Uterus (tissue), 4 donors: ENCODE measurements around the gene CDX2. TPM values are rescaled to one million over a fixed set of nuclear protein-coding genes. Genes with fewer than 3 reads are reported as not detected.

Source experiments
- DNase-seq, 2 donors: peaks; one replicate each; pipeline ENCODE4 v3.0.0-alpha.2; 2019 to 2020
- H3K27ac ChIP-seq, 2 donors: fragments of 200-600 bp; sonication (generic); 1 replicate in 1 of 2; 2 replicates in 1 of 2; pipeline ENCODE4 v1.5.1; 2016 to 2018
- H3K27me3 ChIP-seq, 2 donors: fragments of 200-600 bp; sonication (generic); one replicate each; pipeline ENCODE4 v1.5.1; 2018 to 2019; ENCODE audit warnings: control low read depth in 1 of 2
- H3K36me3 ChIP-seq, 2 donors: fragments of 200-600 bp; sonication (generic); one replicate each; pipeline ENCODE4 v1.5.1; 2019; ENCODE audit warnings: control low read depth in 1 of 2
- H3K4me1 ChIP-seq, 2 donors: fragments of 200-600 bp; sonication (generic); one replicate each; pipeline ENCODE4 v1.5.1; 2018 to 2019; ENCODE audit warnings: control low read depth in 1 of 2
- H3K4me3 ChIP-seq, 2 donors: fragments of 200-600 bp; sonication (generic); 1 replicate in 1 of 2; 2 replicates in 1 of 2; pipeline ENCODE4 v1.5.1; 2018 to 2019; ENCODE audit warnings: mild to moderate bottlenecking in 1 of 2
- H3K9me3 ChIP-seq, 2 donors: fragments of 200-600 bp; sonication (generic); one replicate each; pipeline ENCODE4 v1.5.1; 2019; ENCODE audit warnings: control low read depth in 1 of 2
- CTCF ChIP-seq, 4 experiments: fragments of 200-600 bp in 2 of 4; fragments of 450-650 bp in 2 of 4; sonication (generic) in 2 of 4; IDR thresholded peaks; one replicate each; pipeline ENCODE4 v1.5.1; 2016 to 2019; ENCODE audit warnings: antibody characterized with exemption in 4 of 4, mild to moderate bottlenecking in 2 of 4, moderate library complexity in 1 of 4
- POLR2A ChIP-seq, 2 donors: fragments of 450-650 bp; IDR thresholded peaks; one replicate each; pipeline ENCODE4 v1.6.1; 2016; ENCODE audit warnings: antibody characterized with exemption in 2 of 2, mild to moderate bottlenecking in 1 of 2, moderate library complexity in 1 of 2
- intact Hi-C: fragments of 100-400 bp; cut with DNase I; formaldehyde crosslinking; loops from one replicate; pipeline ENCODE4 v1.15.1; 2023; ENCODE audit warnings: low total_unique reads
- total RNA-seq, 4 donors: library from RNA; depleted of rRNA in 3 of 4; stranded (reverse); fragments of >200 nt in 3 of 4; gene quantifications; one replicate each; pipeline versions ENCODE4 v1.1.0 to v1.2.4, GENCODE V29; 2014 to 2023
- donor health status: DM: yes; HTN: yes; CAD: no.

CDX2 gene
- total RNA-seq, 4 donors from 2014 or later = 0.29 TPM; not detected in 3

- no peak for DNase-seq
- intact Hi-C loops = no loop called here
- Histone ChIP-seq H3K4me1 (peaks cover 0 to 17% of the 10 kb centered on the region in 2 donors), H3K4me3 (no peak overlapping the region), H3K36me3 (no peaks in the 10 kb centered on the region), H3K27ac (no peak overlapping the region), H3K9me3 (no peaks in the 10 kb centered on the region), H3K27me3 (peaks cover 8 to 80% of the 10 kb centered on the region in 2 donors)
- no peak for TF ChIP-seq CTCF (IDR thresholded peaks at IDR 0.05)
- TF ChIP-seq POLR2A (IDR thresholded peaks at IDR 0.05) = no peak
These were observed 43.7 kb downstream of the CDX2 start for GRCh38 chr13:27925220-27925991.

- Histone ChIP-seq H3K27me3 (peaks cover 8 to 84% of the 10 kb centered on the region in 2 donors), H3K36me3 (no peaks in the 10 kb centered on the region), H3K4me3 (no peak overlapping the region), H3K4me1 (peaks cover 0 to 24% of the 10 kb centered on the region in 2 donors), H3K27ac (no peak overlapping the region), H3K9me3 (no peaks in the 10 kb centered on the region)
- no peak for DNase-seq
- intact Hi-C loops = no loop called here
- TF ChIP-seq CTCF (IDR thresholded peaks at IDR 0.05) (no peak), POLR2A (IDR thresholded peaks at IDR 0.05) (no peak)
These were observed 44.5 kb downstream of the CDX2 start for GRCh38 chr13:27924529-27925141.

- Histone ChIP-seq H3K27me3 (peaks cover 8 to 84% of the 10 kb centered on the region in 2 donors), H3K9me3 (no peaks in the 10 kb centered on the region), H3K27ac (no peak overlapping the region), H3K36me3 (no peaks in the 10 kb centered on the region), H3K4me1 (peaks cover 0 to 24% of the 10 kb centered on the region in 2 donors), H3K4me3 (no peak overlapping the region)
- no peak for DNase-seq
- intact Hi-C loops = no loop called here
- TF ChIP-seq CTCF (IDR thresholded peaks at IDR 0.05) = no peak
These were observed 45.2 kb downstream of the CDX2 start for GRCh38 chr13:27923794-27924528.

- Histone ChIP-seq H3K27me3 (peaks cover 8 to 84% of the 10 kb centered on the region in 2 donors), H3K4me3 (no peak overlapping the region), H3K27ac (no peak overlapping the region), H3K4me1 (peaks cover 0 to 24% of the 10 kb centered on the region in 2 donors), H3K9me3 (no peaks in the 10 kb centered on the region), H3K36me3 (no peaks in the 10 kb centered on the region)
- DNase-seq = no peak
- intact Hi-C loops = no loop called here
- TF ChIP-seq POLR2A (IDR thresholded peaks at IDR 0.05) = no peak
- no peak for TF ChIP-seq CTCF (IDR thresholded peaks at IDR 0.05)
These were observed 46.1 kb downstream of the CDX2 start for GRCh38 chr13:27922883-27923612.
